Fibroblast of gingiva (primary cell): ENCODE measurements around the gene JOSD1.

ENCODE experiments used
- DNase-seq: peaks from one replicate; pipeline ENCODE4 v3.0.0-alpha.2; 2011; ENCODE audit warnings: low read depth

Gene JOSD1

DNA sequence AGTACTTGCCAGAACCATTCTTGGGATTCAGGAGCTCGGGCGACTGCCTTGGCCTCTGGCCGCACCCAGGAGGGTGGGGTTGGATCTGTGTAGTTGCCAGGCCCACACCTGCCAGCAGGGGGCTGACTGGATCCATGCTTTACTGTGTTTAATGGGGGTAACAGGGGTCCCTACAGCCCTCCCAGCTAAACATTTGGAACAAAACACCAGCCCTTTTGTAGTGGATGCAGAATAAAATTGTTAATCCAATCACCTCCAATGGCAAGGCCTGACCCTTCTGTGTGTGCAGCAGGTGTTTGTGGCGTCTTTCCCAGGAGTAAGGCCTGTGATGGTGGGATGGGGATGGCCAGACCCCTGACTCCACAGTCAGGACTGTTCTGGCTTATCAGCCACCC is 32.6 kb upstream of the JOSD1 start:
- DNase-seq: no peak

DNA sequence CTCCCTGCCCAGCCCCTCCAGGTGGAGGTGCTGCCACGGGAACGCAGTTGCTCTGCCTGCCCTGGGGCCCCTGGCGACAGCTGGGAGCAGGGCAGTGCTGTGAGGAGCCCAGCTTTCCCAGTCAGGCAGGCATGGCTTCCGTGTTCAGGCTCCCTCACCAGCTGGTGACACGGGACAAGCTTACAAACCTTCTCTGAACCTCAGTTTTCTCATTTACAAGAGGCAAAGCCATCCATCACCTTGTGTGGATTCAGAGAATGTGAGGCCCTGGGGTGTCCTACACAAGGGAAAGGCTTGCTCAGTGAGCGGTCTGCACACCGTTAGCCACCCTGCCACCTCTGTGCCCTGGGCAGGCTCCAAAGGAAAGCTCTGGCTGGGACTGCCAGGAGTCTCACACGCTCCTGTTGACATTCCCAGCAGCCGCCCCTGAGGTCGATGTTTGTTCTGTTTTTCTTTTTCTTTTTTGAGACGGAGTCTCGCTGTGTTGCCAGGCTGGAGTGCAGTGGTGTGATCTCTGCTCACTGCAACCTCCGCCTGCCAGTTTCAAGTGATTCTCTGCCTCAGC is 31.6 kb upstream of the JOSD1 start:
- DNase-seq: no peak

DNA sequence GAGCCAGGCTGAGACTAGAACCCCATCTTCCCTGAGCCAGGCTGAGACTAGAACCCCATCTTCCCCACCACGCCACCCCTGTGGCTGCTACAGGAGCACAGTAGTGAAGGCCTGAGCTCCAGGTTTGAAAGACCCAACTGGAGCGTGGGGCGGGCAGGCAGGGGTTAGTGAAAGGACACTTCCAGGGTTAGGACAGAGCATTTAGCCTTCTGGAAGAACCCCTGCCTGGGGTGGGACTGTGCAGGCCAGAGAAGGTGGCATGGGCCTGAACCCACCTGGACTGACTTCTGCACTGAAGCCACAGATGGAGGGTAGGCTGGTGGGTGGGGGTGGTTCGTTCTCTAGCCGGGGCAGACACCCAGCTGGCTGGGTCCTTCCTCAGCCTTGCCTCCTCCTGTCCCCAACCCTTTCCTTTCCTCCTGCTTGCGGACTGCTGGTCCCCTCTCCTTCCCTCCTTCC is 31.0 kb upstream of the JOSD1 start:
- DNase-seq: no peak

DNA sequence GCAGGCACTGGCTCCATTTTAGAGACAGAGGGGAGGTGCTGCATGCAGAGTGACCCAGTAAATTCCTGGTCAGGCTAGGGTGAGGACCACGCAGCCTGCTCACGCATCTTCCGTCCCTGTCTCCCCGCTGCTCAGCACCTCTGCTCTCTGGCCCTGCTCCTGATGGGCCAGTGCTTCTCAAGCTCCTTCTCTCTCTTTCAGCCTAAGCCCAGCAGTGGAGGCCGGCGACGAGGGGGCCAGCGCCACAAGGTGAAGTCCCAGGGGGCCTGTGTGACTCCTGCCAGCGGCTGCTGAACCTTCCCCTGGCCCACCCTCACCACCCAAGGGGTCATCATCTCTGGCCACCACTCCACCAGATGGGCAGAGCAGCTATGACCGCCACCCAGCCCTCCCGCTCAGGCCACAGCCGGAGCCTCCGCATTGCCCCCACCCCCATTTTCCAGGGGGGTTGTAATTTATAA is 29.7 kb upstream of the JOSD1 start:
- no peak for DNase-seq

DNA sequence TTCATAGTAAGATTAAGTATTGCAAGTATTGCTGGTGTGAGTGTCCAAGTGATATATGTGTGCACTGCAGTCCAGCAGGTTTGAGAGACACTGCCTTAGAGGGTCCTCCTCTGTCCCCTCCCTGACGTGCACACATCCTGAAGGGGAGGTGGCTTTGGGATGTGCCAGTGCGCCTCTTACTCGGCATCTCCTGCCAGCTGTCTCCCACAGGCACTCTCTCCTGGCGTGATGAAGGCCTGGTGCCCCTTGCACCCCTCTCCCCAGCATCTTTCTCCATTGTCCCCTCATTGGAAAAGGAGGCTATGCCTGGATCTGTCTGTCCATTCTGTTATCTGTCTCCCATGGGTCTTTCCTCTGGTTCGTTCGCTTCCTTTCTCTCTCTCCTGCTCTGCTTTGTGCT is 29.2 kb upstream of the JOSD1 start:
- no peak for DNase-seq

DNA sequence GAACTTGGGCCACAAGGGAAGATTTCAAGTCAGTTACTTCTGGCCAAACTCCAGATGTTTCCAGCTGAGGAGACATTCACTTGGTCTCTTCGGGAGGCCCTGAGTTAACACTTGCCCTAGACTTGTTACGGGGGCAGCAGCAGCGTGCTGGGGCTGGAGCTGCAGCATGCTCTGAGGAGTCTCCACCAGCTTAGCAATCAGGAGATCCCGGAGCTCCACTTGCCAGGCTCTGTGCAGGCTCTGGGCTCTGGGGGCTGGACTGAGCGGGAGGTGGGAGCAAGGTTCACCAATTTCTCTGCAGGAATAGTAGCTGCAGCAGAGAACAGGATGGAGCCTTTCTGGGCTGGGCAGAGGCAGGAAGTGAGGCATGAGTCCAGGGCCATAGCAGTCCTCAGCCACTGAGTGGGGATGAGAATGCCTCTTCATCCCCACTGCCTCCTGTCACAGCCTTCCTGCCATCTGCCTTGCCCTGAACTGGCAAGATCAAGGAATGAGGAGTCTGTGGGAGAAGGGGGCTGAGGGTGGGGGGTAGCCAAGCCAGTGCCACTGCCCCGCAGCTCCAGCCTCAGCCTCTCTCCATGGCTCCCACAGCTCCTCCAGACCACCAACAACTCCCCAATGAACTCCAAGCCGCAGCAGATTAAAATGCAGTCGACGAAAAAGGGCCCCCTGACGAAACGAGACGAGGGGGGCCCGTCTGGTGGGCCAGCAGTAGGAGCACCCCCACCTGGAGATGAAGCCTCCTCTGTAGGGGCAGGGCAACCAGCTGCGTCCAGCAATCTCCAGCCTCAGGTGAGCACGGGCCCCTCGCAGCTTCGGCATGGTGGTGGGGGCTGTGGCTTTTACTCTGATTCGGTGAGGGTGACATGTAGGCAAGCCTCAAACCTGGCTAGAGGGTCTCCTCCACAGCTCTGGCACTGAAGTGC is 28.4 kb upstream of the JOSD1 start:
- no peak for DNase-seq

DNA sequence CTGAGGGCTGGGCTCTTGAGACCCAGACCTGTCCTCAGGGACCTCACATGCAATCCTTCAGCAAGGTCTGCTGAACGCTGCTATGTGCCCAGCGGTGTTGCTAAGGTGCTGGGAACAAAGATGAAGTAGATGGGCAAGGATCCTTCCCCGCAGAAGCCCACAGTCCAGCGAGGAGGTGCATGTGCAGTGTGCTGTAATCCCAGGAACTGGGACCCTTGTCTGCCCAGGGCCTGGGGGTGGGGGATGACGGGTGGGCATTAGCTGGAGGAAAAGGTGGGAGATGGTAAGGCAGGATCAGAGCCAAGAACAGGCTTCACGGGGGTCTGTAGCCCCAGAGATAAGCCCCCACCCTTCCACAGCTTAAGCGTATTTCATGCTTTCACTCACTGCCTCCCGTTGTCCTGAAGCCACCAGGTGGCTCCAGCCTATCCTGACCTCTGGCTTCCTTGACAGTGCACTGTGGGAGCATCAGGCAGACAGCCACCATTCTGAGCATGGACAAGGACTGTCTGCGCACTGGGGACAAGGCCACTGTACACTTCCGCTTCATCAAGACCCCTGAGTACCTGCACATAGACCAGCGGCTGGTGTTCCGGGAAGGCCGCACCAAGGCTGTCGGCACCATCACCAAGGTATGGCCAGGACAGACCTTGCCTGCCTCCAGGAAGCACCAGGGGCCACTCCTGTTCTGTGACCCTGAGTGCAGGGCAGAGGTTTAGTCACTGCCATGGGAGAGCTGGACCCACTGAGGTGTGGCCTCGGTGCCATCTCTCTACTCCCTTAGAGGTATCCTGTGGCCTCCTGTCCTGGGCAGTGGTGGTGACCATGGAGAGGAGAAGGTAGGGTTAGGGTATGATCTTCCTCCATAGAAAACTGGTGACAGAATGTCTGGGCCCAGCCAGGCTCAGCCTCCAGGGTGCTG is 27.0 kb upstream of the JOSD1 start:
- no peak for DNase-seq

DNA sequence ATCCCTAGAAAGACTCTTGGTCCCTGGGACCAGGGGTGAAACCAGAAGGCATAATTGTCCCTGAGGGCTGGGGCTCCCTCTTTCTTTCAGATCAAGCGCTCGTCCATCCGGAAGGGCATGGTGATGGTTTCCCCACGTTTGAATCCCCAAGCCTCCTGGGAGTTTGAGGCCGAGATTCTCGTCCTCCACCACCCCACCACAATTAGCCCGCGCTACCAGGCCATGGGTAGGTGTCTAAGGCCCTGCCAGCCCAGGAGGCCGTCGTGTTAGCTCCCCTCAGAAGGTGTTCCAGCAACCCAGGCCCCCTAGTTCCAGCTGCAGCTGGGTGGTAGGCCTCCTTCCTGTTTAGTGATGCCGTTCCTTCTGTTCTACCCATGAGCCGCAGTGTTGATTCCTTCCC is 26.4 kb upstream of the JOSD1 start:
- DNase-seq: no peak

DNA sequence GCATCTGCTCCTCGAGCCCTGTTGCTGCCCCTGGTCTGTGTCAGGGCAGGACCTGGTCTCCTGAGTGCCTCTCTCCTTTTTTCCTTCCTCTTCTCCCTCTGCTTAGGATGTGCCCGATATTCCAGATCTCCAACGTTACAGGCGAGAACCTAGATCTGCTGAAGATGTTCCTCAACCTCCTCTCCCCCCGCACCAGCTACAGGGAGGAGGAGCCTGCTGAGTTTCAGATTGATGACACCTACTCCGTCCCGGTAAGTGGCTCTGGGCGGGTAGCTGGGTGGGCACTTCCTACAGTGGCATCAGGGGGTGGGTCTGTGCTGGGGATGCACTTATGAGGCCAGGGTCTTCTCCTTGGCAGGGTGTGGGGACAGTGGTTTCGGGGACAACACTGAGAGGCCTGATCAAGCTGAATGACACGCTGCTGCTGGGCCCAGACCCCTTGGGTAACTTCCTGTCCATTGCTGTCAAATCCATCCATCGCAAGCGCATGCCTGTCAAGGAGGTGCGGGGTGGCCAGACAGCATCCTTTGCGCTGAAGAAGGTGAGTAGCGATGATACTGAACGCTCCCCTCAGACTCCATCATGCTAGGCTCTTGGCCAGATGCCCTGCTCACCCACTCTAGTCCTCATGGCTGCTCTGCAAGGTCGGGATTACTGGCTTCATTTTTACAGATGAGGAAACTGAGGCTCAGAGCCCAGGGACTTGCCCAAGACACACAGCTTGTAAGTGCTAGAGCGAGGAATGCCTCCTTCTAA is 25.3 kb upstream of the JOSD1 start:
- DNase-seq: no peak

DNA sequence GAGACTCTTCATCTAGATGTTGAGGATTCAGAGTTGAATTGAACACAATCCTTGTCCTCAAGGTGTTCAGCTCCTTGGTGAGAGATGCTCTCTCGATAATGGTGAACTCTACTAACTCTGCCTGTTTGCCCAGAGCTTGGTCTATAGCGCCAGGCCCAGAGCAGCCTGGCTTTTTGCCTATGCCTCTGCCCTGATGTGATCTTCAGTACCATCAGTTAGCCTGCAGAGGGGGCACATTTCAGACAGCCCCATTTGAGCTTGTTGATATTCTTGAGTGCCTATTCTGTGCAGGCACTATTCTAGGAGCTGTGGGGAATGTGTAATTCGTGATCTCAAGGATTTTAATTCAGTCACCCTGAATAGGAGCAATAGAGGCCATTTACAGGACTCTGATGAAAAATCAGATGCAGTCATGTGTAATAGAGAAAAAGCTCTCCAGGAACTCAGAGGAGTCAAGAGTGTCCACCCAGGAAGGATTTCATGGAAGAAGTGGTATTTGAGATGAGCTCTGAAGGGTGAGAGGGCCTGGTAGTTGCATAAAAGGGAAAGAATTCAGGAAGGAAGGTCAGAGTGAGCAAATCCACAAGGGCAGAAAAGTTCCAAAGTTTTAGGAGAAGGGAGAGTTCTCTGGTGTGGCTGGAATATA is 24.3 kb upstream of the JOSD1 start:
- DNase-seq: peak; percentile 22

DNA sequence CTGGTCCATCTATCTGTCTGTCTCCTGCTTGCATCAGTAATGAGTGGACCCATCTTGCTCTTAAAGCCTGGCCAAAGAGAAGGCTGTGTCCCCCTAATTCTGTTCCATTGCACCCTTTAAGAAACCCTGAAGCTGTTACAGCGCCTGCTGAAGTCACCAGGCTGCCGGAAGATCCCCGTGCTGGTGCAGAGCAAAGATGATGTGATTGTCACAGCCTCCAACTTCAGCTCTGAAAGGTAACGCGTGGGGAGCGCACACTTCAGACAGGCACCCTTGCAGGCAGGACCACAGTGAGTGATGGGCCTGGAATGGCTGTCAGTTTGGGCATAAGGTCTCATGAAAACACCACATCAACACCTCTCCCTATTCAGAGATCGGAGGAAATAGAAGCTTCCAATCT is 23.4 kb upstream of the JOSD1 start:
- DNase-seq: no peak

DNA sequence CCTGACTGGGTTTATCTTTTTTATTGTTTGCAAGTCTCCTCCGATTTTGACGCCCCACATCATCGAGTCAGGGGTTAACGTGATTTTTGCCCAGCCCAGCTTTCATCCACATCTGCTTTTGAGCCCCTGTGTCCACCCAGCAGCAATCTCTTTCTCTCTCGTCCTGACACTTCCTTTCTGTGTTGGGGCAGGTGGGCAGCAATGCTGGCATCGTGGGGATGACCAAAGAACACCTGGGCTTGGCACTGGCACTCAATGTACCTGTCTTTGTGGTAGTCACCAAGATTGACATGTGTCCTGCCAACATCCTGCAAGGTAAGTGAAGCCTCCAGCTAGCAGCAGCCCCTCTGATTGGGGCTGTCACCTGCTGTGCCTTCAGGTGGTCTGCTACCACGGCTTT is 20.8 kb upstream of the JOSD1 start:
- no peak for DNase-seq

DNA sequence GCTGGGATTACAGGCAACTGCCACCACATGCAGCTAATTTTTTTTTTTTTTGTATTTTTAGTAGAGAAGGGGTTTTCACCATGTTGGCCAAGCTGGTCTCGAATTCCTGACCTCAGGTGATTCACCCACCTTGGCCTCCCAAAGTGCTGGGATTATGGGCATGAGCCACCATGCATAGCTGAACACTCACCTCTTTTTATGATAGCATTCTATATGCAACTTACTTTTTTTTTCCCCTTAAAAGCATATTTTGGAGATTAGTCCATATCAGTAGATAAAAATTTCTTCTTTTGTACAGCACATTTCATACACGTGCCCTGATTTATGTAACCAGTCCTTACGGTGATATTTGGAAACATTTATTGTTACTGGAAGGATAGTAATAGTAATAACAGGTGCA is 19.6 kb upstream of the JOSD1 start:
- DNase-seq: no peak

DNA sequence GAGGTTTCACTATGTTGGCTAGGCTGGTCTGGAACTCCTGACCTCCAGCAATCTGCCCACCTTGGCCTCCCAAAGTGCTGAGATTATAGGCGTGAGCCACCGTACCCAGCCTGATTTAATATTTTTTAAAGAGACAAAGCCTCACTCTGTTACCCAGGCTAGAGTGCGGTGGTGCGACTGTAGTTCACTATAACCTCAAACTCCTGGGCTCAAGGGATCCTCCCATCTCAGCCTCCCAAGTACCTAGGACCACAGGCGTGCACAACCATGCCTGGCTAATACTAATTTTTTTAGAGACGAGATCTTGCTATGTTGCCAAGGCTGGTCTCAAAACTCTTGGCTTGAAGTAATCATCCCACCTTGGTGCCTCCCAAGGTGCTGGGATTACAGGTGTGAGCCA is 18.5 kb upstream of the JOSD1 start:
- no peak for DNase-seq

DNA sequence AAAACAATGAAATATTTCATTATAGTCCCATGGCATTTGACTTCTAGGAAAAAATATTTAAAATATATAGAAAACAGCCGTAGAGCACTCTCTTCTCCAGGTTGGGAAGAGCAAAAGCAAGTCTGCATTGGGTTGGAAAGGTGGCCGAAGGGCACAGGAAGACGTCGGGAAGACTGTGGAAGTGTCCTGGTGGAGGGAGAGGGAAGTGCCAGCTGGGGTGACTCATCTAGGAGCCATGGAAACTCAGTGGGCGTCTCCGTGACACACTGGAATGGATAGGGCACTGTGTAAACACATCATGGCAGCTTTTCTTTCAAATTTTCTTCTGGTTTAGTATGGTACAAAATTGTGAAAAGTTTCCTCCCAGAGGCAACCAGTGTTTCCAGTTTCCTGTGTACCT is 17.7 kb upstream of the JOSD1 start:
- peak; percentile 81 for DNase-seq

DNA sequence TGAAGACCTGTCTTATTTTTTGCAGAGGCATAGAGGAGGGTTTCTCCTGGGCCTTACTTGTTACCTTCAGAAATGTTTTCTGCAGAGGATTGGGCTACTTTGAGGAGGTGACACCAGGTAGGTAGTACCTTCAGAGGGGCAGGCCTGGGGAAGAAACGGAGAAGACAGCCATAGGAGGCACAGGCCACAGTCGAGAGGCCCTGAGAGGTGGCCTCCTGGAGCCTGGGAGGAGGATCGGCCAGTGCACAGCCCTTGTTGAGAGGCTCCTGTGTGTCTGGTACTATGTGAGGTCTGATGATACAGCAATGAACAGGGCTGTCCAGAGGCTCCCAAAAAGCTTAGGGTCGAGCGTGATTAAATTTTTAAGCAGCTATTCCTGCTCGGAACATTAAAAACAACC is 16.5 kb upstream of the JOSD1 start:
- no peak for DNase-seq

DNA sequence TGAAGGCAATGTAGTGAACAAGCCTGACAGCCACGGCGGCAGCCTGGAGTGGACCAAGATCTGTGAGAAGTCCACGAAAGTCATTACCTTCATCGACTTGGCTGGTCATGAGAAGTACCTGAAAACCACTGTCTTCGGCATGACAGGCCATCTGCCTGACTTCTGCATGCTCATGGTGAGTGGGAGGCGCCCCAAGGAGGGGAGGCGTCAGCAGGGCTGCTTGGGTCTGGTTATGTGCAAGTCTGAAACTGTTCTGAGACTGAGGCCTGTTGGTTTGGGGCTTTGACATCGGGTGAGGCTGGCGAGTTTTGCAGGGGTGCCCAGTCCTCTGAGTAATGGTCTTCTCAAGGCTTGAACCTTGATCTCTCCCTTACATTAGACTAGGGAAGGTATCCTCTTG is 16.1 kb upstream of the JOSD1 start:
- DNase-seq: no peak

DNA sequence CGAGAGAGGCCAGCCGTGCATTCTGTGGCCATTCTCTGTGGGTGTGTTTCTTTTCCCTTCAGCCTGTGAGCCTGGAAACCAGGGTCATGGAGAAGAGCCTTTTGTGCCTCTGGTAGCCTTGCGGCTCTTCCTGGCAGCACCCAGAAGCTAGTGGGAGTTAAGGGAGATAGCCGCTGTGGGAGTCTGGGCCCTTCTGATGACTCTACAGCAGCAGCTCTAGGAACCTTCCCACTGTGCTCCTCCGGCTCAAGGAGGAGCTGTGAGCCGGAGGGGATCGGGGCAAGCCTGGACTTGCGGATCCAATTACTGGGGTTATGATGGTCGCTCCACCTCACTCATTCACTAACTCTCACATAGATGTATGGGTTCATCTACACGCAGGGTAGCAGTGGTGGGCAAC is 15.5 kb upstream of the JOSD1 start:
- no peak for DNase-seq

DNA sequence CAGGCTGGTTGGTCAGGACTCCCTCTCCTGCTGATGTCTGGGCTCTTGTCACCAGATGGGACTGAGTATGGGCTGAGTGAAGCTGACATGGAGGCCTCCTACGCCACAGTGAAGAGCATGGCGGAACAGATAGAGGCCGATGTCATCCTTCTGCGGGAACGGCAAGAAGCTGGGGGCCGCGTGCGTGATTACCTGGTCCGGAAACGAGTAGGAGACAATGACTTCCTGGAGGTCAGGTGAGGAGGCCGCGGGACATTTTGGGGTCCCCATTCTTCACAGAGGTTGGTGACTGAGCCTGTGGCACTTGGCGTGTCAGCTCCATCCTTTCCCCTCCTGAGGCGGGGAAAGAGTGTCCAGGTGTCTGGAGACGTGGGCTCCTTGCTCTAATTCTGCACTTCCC is 15.1 kb upstream of the JOSD1 start:
- no peak for DNase-seq

DNA sequence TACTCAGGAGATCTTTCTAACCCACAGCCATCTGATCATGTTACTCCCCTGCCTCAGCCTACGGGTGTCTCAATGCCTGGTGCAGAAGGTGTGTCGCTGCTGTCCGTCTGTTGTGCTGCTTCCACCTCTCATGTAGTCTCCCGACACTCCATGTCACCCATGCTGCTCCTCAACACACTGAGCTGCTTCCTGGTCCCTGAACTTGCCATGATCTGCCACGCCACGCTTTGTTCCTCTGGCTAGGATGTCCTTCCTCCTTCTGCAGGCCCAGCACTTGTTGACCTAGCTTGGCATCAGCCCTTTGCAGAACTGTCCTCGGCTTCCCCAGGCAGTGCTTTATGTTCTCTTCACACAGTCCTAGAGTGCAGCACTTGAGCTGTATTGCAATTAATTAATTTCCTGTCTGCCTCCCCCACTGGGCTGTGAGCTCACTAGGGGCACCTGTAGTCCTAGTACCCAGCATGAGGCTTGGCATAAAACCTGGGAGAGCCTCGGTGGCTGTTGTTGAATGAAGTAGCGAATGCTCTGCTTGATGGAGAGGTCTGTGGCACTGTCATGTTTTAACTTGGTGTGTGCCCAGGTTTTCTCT is 14.5 kb upstream of the JOSD1 start:
- DNase-seq: no peak

DNA sequence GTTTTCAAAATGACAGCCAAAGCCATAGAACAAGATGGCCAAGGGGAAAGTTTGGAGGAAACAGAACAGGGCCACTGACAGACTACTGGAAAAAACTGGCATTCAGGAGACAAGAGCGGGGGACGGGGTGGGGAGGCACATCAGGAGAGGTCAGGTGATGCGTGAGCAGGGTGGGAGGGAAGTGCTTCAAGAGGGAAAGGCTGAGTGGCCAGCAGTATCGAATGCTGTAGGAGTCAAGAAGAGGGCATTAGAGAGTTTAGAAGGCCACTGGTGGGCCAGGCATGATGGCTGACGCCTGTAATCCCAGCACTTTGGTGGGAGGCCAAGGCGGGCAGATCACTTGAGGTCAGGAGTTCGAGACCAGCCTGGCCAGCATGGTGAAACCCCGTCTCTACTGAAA is 13.2 kb upstream of the JOSD1 start:
- DNase-seq: no peak
